ENCODE data around the gene TICAM2. TPM values are rescaled to one million over a fixed set of nuclear protein-coding genes. Genes with fewer than 3 reads are reported as not detected.

TICAM2 gene
- total RNA-seq, 4 donors from 2014 or later: 0.80 to 3.3 TPM; not detected in 2

- Histone ChIP-seq H3K9me3 (no peaks in the 10 kb centered on the region), H3K27ac (peak overlapping the region in 2 of 4 donors; percentile 24 to 39), H3K4me1 (peaks cover 0 to 4% (median 0%) of the 10 kb centered on the region in 4 donors), H3K27me3 (no peaks in the 10 kb centered on the region), H3K36me3 (no peaks in the 10 kb centered on the region), H3K4me3 (no peak overlapping the region)
- no peak for TF ChIP-seq POLR2A (IDR thresholded peaks at IDR 0.05)
- no peak for TF ChIP-seq CTCF (IDR thresholded peaks at IDR 0.05)
- DNase-seq: no peak
These were observed 43.8 kb downstream of the TICAM2 start for GRCh38 chr5:115558388-115558956.

- TF ChIP-seq POLR2A (IDR thresholded peaks at IDR 0.05): no peak
- TF ChIP-seq CTCF (IDR thresholded peaks at IDR 0.05): no peak
- Histone ChIP-seq H3K27me3 (no peaks in the 10 kb centered on the region), H3K36me3 (no peaks in the 10 kb centered on the region), H3K27ac (peak overlapping the region in 2 of 4 donors; percentile 24 to 39), H3K4me3 (no peak overlapping the region), H3K9me3 (no peaks in the 10 kb centered on the region), H3K4me1 (peaks cover 0 to 4% (median 0%) of the 10 kb centered on the region in 4 donors)
- DNase-seq: no peak
These were observed 44.5 kb downstream of the TICAM2 start for GRCh38 chr5:115557667-115558387.

DNA sequence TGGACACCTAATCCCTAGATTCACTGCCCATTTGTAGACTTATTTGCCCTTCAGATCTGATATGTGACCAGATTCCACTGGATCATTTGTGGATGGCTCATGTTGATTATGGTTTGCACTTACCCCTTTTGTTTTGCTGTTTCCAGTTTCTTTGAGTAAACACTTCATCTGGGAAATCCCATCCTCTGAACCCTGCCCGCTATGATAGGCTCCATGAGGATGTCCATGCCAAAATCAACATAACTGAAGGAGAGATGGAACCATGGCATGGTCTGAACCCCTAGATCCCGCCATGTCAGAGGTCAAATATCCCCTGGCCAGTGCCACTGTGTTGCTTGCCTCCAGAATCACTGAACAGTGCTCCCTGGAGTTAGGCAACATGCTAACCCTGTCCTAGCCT lies 46.0 kb downstream of the TICAM2 start:
- TF ChIP-seq POLR2A (IDR thresholded peaks at IDR 0.05) (no peak), CTCF (IDR thresholded peaks at IDR 0.05) (no peak)
- Histone ChIP-seq H3K27me3 (no peaks in the 10 kb centered on the region), H3K36me3 (no peaks in the 10 kb centered on the region)

GRCh38 chr5:115555084-115555633 lies 47.1 kb downstream of the TICAM2 start:
- no peak for TF ChIP-seq CTCF (IDR thresholded peaks at IDR 0.05)
- TF ChIP-seq POLR2A (IDR thresholded peaks at IDR 0.05): no peak
- no peak overlapping the region for H3K4me3 ChIP-seq
- peak in 1 of 3 donors; percentile 51 for DNase-seq
- peaks cover 0 to 4% (median 0%) of the 10 kb centered on the region in 4 donors for H3K4me1 ChIP-seq
- H3K36me3 ChIP-seq: no peaks in the 10 kb centered on the region
- no peaks in the 10 kb centered on the region for H3K27me3 ChIP-seq
- no peaks in the 10 kb centered on the region for H3K9me3 ChIP-seq
- no peak overlapping the region for H3K27ac ChIP-seq

More for the DNA sequence above, 46.0 kb downstream of the TICAM2 start:
- Histone ChIP-seq H3K27ac (no peak overlapping the region), H3K9me3 (no peaks in the 10 kb centered on the region), H3K4me1 (peaks cover 0 to 4% (median 0%) of the 10 kb centered on the region in 4 donors), H3K4me3 (no peak overlapping the region)
- no peak for DNase-seq

- Histone ChIP-seq H3K27me3 (no peaks in the 10 kb centered on the region), H3K36me3 (no peaks in the 10 kb centered on the region), H3K27ac (no peak overlapping the region), H3K9me3 (no peaks in the 10 kb centered on the region), H3K4me1 (peaks cover 0 to 1% (median 0%) of the 10 kb centered on the region in 4 donors), H3K4me3 (no peak overlapping the region)
- DNase-seq: no peak
- TF ChIP-seq POLR2A (IDR thresholded peaks at IDR 0.05) (no peak), CTCF (IDR thresholded peaks at IDR 0.05) (no peak)
These were observed 49.2 kb downstream of the TICAM2 start for GRCh38 chr5:115553082-115553481.

All from Peyer's patch (tissue), 4 donors.